Measurements from ENCODE around the gene TMEM98.
"Not testable (repeated sequence)": the region's sequence is repeated elsewhere in the genome, so short reads cannot be mapped to it uniquely, and the experiment has no call there.

TMEM98 gene

GRCh38 chr17:32969231-32969630 is 41.3 kb downstream of the TMEM98 start:
- H3K27me3 ChIP-seq (ENCODE audit: control insufficient read depth in 1 of 2, insufficient read depth in 2 of 2, low read length in 2 of 2); H3K27ac ChIP-seq (ENCODE audit: low read depth, low read length); H3K4me3 ChIP-seq (ENCODE audit: low read depth in 1 of 2, low read length in 2 of 2); H3K9ac ChIP-seq (ENCODE audit: low read depth in 1 of 2, low read length in 2 of 2); H3K4me1 ChIP-seq (ENCODE audit: control insufficient read depth in 1 of 2, insufficient read depth in 2 of 2, low read length in 2 of 2); H3K9me3 ChIP-seq (ENCODE audit: control insufficient read depth in 1 of 2, low read length in 2 of 2); H3K36me3 ChIP-seq (ENCODE audit: control insufficient read depth in 1 of 2, insufficient read depth in 2 of 2, low read length in 2 of 2): not testable (repeated sequence)

GRCh38 chr17:32970281-32970680 is 42.3 kb downstream of the TMEM98 start:
- Histone ChIP-seq H3K36me3 (ENCODE audit: control insufficient read depth in 1 of 2, insufficient read depth in 2 of 2, low read length in 2 of 2) (no peaks in the 10 kb centered on the region), H3K4me3 (ENCODE audit: low read depth in 1 of 2, low read length in 2 of 2) (no peak overlapping the region), H3K9ac (ENCODE audit: low read depth in 1 of 2, low read length in 2 of 2) (no peak overlapping the region), H3K27ac (ENCODE audit: low read depth, low read length) (no peak overlapping the region), H3K9me3 (ENCODE audit: control insufficient read depth in 1 of 2, low read length in 2 of 2) (no peaks in the 10 kb centered on the region), H3K4me1 (ENCODE audit: control insufficient read depth in 1 of 2, insufficient read depth in 2 of 2, low read length in 2 of 2) (peaks cover 0 to 5% of the 10 kb centered on the region in 2 donors), H3K27me3 (ENCODE audit: control insufficient read depth in 1 of 2, insufficient read depth in 2 of 2, low read length in 2 of 2) (no peaks in the 10 kb centered on the region)

- Histone ChIP-seq H3K36me3 (ENCODE audit: control insufficient read depth in 1 of 2, insufficient read depth in 2 of 2, low read length in 2 of 2) (no peaks in the 10 kb centered on the region), H3K27ac (ENCODE audit: low read depth, low read length) (no peak overlapping the region), H3K27me3 (ENCODE audit: control insufficient read depth in 1 of 2, insufficient read depth in 2 of 2, low read length in 2 of 2) (no peaks in the 10 kb centered on the region)
These were observed 43.2 kb downstream of the TMEM98 start for GRCh38 chr17:32971171-32971570.

GRCh38 chr17:32976131-32976530 is 48.2 kb downstream of the TMEM98 start:
- H3K9ac ChIP-seq (ENCODE audit: low read depth in 1 of 2, low read length in 2 of 2): no peak overlapping the region
- H3K4me3 ChIP-seq (ENCODE audit: low read depth in 1 of 2, low read length in 2 of 2): no peak overlapping the region
- H3K27ac ChIP-seq (ENCODE audit: low read depth, low read length): no peak overlapping the region
- peaks cover 0 to 2% of the 10 kb centered on the region in 2 donors for H3K9me3 ChIP-seq (ENCODE audit: control insufficient read depth in 1 of 2, low read length in 2 of 2)
- no peaks in the 10 kb centered on the region for H3K27me3 ChIP-seq (ENCODE audit: control insufficient read depth in 1 of 2, insufficient read depth in 2 of 2, low read length in 2 of 2)
- H3K36me3 ChIP-seq (ENCODE audit: control insufficient read depth in 1 of 2, insufficient read depth in 2 of 2, low read length in 2 of 2): no peaks in the 10 kb centered on the region
- H3K4me1 ChIP-seq (ENCODE audit: control insufficient read depth in 1 of 2, insufficient read depth in 2 of 2, low read length in 2 of 2): peaks cover 0 to 5% of the 10 kb centered on the region in 2 donors

More at GRCh38 chr17:32971171-32971570, 43.2 kb downstream of the TMEM98 start:
- H3K9ac ChIP-seq (ENCODE audit: low read depth in 1 of 2, low read length in 2 of 2): no peak overlapping the region
- no peaks in the 10 kb centered on the region for H3K9me3 ChIP-seq (ENCODE audit: control insufficient read depth in 1 of 2, low read length in 2 of 2)
- H3K4me3 ChIP-seq (ENCODE audit: low read depth in 1 of 2, low read length in 2 of 2): no peak overlapping the region
- H3K4me1 ChIP-seq (ENCODE audit: control insufficient read depth in 1 of 2, insufficient read depth in 2 of 2, low read length in 2 of 2): peaks cover 0 to 5% of the 10 kb centered on the region in 2 donors

DNA sequence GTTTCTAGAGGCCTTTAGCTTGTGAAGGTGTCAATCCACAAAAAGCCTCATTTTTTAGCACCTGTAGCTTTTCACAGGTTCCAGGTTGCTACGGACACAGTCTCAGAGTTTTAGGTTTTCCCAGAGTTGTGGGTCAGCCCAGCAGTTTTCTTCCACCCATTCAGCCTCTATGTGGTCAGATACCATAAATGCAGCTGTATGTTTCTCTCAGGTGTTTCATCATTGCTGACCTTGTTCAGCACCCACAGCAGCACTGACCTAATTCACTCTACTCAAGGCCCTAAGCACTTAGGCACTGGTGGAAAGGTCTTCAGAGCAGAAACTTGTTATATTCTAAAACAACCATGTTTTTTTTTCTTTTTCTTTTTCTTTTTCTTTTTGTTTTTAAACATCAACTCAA is 48.7 kb downstream of the TMEM98 start:
- H3K9ac ChIP-seq (ENCODE audit: low read depth in 1 of 2, low read length in 2 of 2): no peak overlapping the region
- no peak overlapping the region for H3K27ac ChIP-seq (ENCODE audit: low read depth, low read length)
- H3K9me3 ChIP-seq (ENCODE audit: control insufficient read depth in 1 of 2, low read length in 2 of 2): peaks cover 4 to 7% of the 10 kb centered on the region in 2 donors
- no peaks in the 10 kb centered on the region for H3K27me3 ChIP-seq (ENCODE audit: control insufficient read depth in 1 of 2, insufficient read depth in 2 of 2, low read length in 2 of 2)
- peaks cover 0 to 2% of the 10 kb centered on the region in 2 donors for H3K4me1 ChIP-seq (ENCODE audit: control insufficient read depth in 1 of 2, insufficient read depth in 2 of 2, low read length in 2 of 2)
- no peak overlapping the region for H3K4me3 ChIP-seq (ENCODE audit: low read depth in 1 of 2, low read length in 2 of 2)
- H3K36me3 ChIP-seq (ENCODE audit: control insufficient read depth in 1 of 2, insufficient read depth in 2 of 2, low read length in 2 of 2): no peaks in the 10 kb centered on the region

DNA sequence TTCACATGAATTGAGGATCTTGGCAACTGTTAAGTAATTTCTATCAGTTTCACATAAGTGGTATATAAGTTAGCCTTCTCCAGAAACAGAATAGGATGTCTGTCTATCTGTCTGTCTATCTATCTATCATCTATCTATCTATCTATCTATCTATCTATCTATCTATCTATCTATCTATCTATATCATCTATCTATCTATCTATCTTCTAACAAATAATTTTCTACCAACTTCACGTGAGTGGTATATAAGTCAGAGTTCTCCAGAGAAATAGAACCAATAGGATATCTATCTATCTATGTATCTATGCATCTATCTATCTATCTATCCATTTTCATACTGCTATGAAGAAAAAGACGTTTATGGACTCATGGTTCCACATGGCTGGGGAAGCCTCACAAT is 52.3 kb downstream of the TMEM98 start:
- H3K4me3 ChIP-seq (ENCODE audit: low read depth in 1 of 2, low read length in 2 of 2): no peak overlapping the region
- H3K9me3 ChIP-seq (ENCODE audit: control insufficient read depth in 1 of 2, low read length in 2 of 2): peaks cover 4 to 11% of the 10 kb centered on the region in 2 donors
- no peak overlapping the region for H3K27ac ChIP-seq (ENCODE audit: low read depth, low read length)
- H3K36me3 ChIP-seq (ENCODE audit: control insufficient read depth in 1 of 2, insufficient read depth in 2 of 2, low read length in 2 of 2): no peaks in the 10 kb centered on the region
- no peaks in the 10 kb centered on the region for H3K27me3 ChIP-seq (ENCODE audit: control insufficient read depth in 1 of 2, insufficient read depth in 2 of 2, low read length in 2 of 2)
- no peaks in the 10 kb centered on the region for H3K4me1 ChIP-seq (ENCODE audit: control insufficient read depth in 1 of 2, insufficient read depth in 2 of 2, low read length in 2 of 2)
- H3K9ac ChIP-seq (ENCODE audit: low read depth in 1 of 2, low read length in 2 of 2): no peak overlapping the region

GRCh38 chr17:32981611-32982010 is 53.7 kb downstream of the TMEM98 start:
- not testable (repeated sequence) for H3K9ac ChIP-seq (ENCODE audit: low read depth in 1 of 2, low read length in 2 of 2); H3K4me3 ChIP-seq (ENCODE audit: low read depth in 1 of 2, low read length in 2 of 2); H3K36me3 ChIP-seq (ENCODE audit: control insufficient read depth in 1 of 2, insufficient read depth in 2 of 2, low read length in 2 of 2); H3K27ac ChIP-seq (ENCODE audit: low read depth, low read length); H3K4me1 ChIP-seq (ENCODE audit: control insufficient read depth in 1 of 2, insufficient read depth in 2 of 2, low read length in 2 of 2); H3K27me3 ChIP-seq (ENCODE audit: control insufficient read depth in 1 of 2, insufficient read depth in 2 of 2, low read length in 2 of 2)
- H3K9me3 ChIP-seq (ENCODE audit: control insufficient read depth in 1 of 2, low read length in 2 of 2): peaks cover 4 to 11% of the 10 kb centered on the region in 2 donors

DNA sequence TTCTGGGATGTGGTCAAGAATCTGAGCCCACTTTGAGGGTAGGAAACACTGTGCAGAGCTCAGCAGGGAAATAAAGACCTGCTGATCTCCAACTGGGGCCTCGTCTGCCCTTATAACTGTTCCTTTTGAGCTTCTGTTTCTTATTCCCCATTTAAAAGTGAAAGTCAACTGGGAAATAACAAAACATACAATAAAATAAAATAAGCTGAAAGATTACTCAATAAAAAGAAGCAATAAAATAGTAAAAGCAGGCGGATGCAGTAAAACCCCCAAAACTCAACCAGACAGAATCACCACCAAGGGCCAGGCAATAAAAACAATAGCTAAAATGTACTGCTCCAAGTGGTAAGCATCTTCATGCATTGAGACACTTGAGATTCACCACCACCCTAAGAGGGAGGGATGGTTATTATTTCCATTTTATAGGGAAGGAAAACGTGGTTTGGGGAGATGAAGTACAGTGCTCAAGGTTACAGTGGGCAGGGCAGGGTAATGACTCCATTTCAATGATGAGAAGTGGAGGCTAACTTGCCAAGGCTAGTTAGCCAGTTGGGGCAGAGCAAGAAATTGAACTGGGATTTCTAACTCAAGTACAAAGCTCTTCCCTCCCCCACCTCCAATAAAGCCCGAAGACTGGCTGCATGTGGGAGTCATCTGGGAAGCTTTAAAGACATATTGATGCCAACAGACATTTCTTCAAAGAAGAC is 57.2 kb downstream of the TMEM98 start:
- Histone ChIP-seq H3K27ac (ENCODE audit: low read depth, low read length) (no peak overlapping the region), H3K27me3 (ENCODE audit: control insufficient read depth in 1 of 2, insufficient read depth in 2 of 2, low read length in 2 of 2) (no peaks in the 10 kb centered on the region), H3K36me3 (ENCODE audit: control insufficient read depth in 1 of 2, insufficient read depth in 2 of 2, low read length in 2 of 2) (no peaks in the 10 kb centered on the region), H3K9ac (ENCODE audit: low read depth in 1 of 2, low read length in 2 of 2) (no peak overlapping the region), H3K4me1 (ENCODE audit: control insufficient read depth in 1 of 2, insufficient read depth in 2 of 2, low read length in 2 of 2) (peaks cover 0 to 2% of the 10 kb centered on the region in 2 donors), H3K9me3 (ENCODE audit: control insufficient read depth in 1 of 2, low read length in 2 of 2) (peaks cover 8 to 19% of the 10 kb centered on the region in 2 donors), H3K4me3 (ENCODE audit: low read depth in 1 of 2, low read length in 2 of 2) (no peak overlapping the region)

GRCh38 chr17:32987453-32987805 is 59.5 kb downstream of the TMEM98 start:
- not testable (repeated sequence) for H3K27ac ChIP-seq (ENCODE audit: low read depth, low read length); H3K27me3 ChIP-seq (ENCODE audit: control insufficient read depth in 1 of 2, insufficient read depth in 2 of 2, low read length in 2 of 2); H3K4me3 ChIP-seq (ENCODE audit: low read depth in 1 of 2, low read length in 2 of 2); H3K9me3 ChIP-seq (ENCODE audit: control insufficient read depth in 1 of 2, low read length in 2 of 2); H3K9ac ChIP-seq (ENCODE audit: low read depth in 1 of 2, low read length in 2 of 2); H3K36me3 ChIP-seq (ENCODE audit: control insufficient read depth in 1 of 2, insufficient read depth in 2 of 2, low read length in 2 of 2)
- H3K4me1 ChIP-seq (ENCODE audit: control insufficient read depth in 1 of 2, insufficient read depth in 2 of 2, low read length in 2 of 2): peaks cover 4 to 18% of the 10 kb centered on the region in 2 donors

- H3K4me1 ChIP-seq (ENCODE audit: control insufficient read depth in 1 of 2, insufficient read depth in 2 of 2, low read length in 2 of 2): peaks cover 7 to 21% of the 10 kb centered on the region in 2 donors
- H3K9me3 ChIP-seq (ENCODE audit: control insufficient read depth in 1 of 2, low read length in 2 of 2); H3K4me3 ChIP-seq (ENCODE audit: low read depth in 1 of 2, low read length in 2 of 2); H3K27ac ChIP-seq (ENCODE audit: low read depth, low read length); H3K9ac ChIP-seq (ENCODE audit: low read depth in 1 of 2, low read length in 2 of 2); H3K27me3 ChIP-seq (ENCODE audit: control insufficient read depth in 1 of 2, insufficient read depth in 2 of 2, low read length in 2 of 2); H3K36me3 ChIP-seq (ENCODE audit: control insufficient read depth in 1 of 2, insufficient read depth in 2 of 2, low read length in 2 of 2): not testable (repeated sequence)
These were observed 59.9 kb downstream of the TMEM98 start for GRCh38 chr17:32987868-32988267.

Measured in duodenal mucosa (tissue), 2 donors.